Gastroesophageal sphincter (tissue), 4 donors: ENCODE results near the gene SLC23A2. TPM values are rescaled to one million over a fixed set of nuclear protein-coding genes. Genes with fewer than 3 reads are reported as not detected.

ENCODE experiments used
- ATAC-seq: fragments of 150-250 bp; one replicate; pipeline ENCODE4 v1.9.1; 2016; ENCODE audit warnings: mild to moderate bottlenecking, moderate library complexity
- H3K27ac ChIP-seq, 4 donors: fragments of 200-600 bp; sonication (generic) in 3 of 4; 1 replicate in 3 of 4; 2 replicates in 1 of 4; pipeline ENCODE4 v1.5.1; 2016 to 2019
- H3K27me3 ChIP-seq: fragments of 200-600 bp; sonication (generic); one replicate; pipeline ENCODE4 v1.5.1; 2019
- H3K36me3 ChIP-seq, 2 donors: fragments of 200-600 bp; sonication (generic); one replicate each; pipeline ENCODE4 v1.5.1; 2019; ENCODE audit warnings: control low read depth in 1 of 2
- H3K4me1 ChIP-seq, 3 donors: fragments of 200-600 bp; sonication (generic); 1 replicate in 2 of 3; 2 replicates in 1 of 3; pipeline ENCODE4 v1.5.1; 2016 to 2019; ENCODE audit warnings: control low read depth in 2 of 3
- H3K4me3 ChIP-seq, 2 donors: fragments of 200-600 bp; sonication (generic); one replicate each; pipeline ENCODE4 v1.5.1; 2019; ENCODE audit warnings: mild to moderate bottlenecking in 1 of 2, moderate library complexity in 1 of 2
- H3K9me3 ChIP-seq, 3 donors: fragments of 200-600 bp; sonication (generic); one replicate each; pipeline ENCODE4 v1.5.1; 2017 to 2019; ENCODE audit warnings: control low read depth in 2 of 3
- CTCF ChIP-seq, 4 experiments: fragments of 200-600 bp in 2 of 4; fragments of 450-650 bp in 2 of 4; sonication (generic) in 1 of 4; IDR thresholded peaks; one replicate each; pipeline ENCODE4 v1.5.1; 2017 to 2019; ENCODE audit warnings: antibody characterized with exemption in 4 of 4, mild to moderate bottlenecking in 2 of 4, moderate library complexity in 2 of 4
- EP300 ChIP-seq: sonication (generic); formaldehyde crosslinking; IDR thresholded peaks from one replicate; pipeline ENCODE4 v1.6.1; 2017; ENCODE audit warnings: antibody characterized with exemption, mild to moderate bottlenecking
- POLR2A ChIP-seq, 2 donors: fragments of 450-650 bp; IDR thresholded peaks; one replicate each; pipeline ENCODE4 v1.6.1; 2017; ENCODE audit warnings: antibody characterized with exemption in 2 of 2, mild to moderate bottlenecking in 2 of 2, moderate library complexity in 1 of 2
- POLR2AphosphoS5 ChIP-seq: sonication (generic); formaldehyde crosslinking; IDR thresholded peaks from one replicate; pipeline ENCODE4 v1.6.1; 2017; ENCODE audit warnings: antibody characterized with exemption
- WGBS, 2 donors: methylation state at CpG; one replicate each; pipeline ENCODE4 v1.1.5; 2018; ENCODE audit warnings: low coverage in 1 of 2; 5-methylcytosine and 5-hydroxymethylcytosine counted together
- total RNA-seq, 4 donors: library from RNA; depleted of rRNA; stranded (reverse); fragments of >200 nt; gene quantifications; one replicate each; pipeline ENCODE4 v1.1.0, GENCODE V29; 2016

The SLC23A2 gene
- total RNA-seq, 4 donors from 2014 or later, result 11.5 to 19.1 (median 15.1) TPM

GRCh38 chr20:4870906-4871305, 130.4 kb downstream of the SLC23A2 start:
- ATAC-seq, result no peak
- Histone ChIP-seq H3K27me3 (no peaks in the 10 kb centered on the region), H3K27ac (no peak overlapping the region)

GRCh38 chr20:4869290-4870193, 131.8 kb downstream of the SLC23A2 start:
- H3K4me1 ChIP-seq, result no peaks in the 10 kb centered on the region
- no peak for ATAC-seq
- H3K27ac ChIP-seq, result no peak overlapping the region
- no peaks in the 10 kb centered on the region for H3K27me3 ChIP-seq
- WGBS, 2 donors, result 59 to 65% methylated on average over 8 to 10 of the region's 20 CpGs
- TF ChIP-seq CTCF (IDR thresholded peaks at IDR 0.05), result no peak
- TF ChIP-seq EP300, result no peak
- TF ChIP-seq POLR2A (IDR thresholded peaks at IDR 0.05), result no peak
- TF ChIP-seq POLR2AphosphoS5, result no peak
- H3K9me3 ChIP-seq, result no peaks in the 10 kb centered on the region
- no peak overlapping the region for H3K4me3 ChIP-seq
- H3K36me3 ChIP-seq, result peaks cover 0 to 86% of the 10 kb centered on the region in 2 donors

More at GRCh38 chr20:4870906-4871305, 130.4 kb downstream of the SLC23A2 start:
- Histone ChIP-seq H3K36me3 (peaks cover 0 to 82% of the 10 kb centered on the region in 2 donors), H3K4me1 (no peaks in the 10 kb centered on the region), H3K9me3 (no peaks in the 10 kb centered on the region), H3K4me3 (no peak overlapping the region)
- 67 to 73% methylated on average over 4 to 5 of the region's 5 CpGs for WGBS, 2 donors
- no peak for TF ChIP-seq CTCF (IDR thresholded peaks at IDR 0.05)
- TF ChIP-seq POLR2AphosphoS5, result no peak
- no peak for TF ChIP-seq EP300
- TF ChIP-seq POLR2A (IDR thresholded peaks at IDR 0.05), result no peak

GRCh38 chr20:4867051-4867450, 134.3 kb downstream of the SLC23A2 start:
- no peak for ATAC-seq
- TF ChIP-seq CTCF (IDR thresholded peaks at IDR 0.05) (no peak), POLR2AphosphoS5 (no peak), POLR2A (IDR thresholded peaks at IDR 0.05) (no peak), EP300 (no peak)
- H3K27me3 ChIP-seq, result no peaks in the 10 kb centered on the region
- H3K9me3 ChIP-seq, result no peaks in the 10 kb centered on the region
- no peak overlapping the region for H3K4me3 ChIP-seq
- H3K36me3 ChIP-seq, result peaks cover 0 to 86% of the 10 kb centered on the region in 2 donors
- H3K4me1 ChIP-seq, result no peaks in the 10 kb centered on the region
- H3K27ac ChIP-seq, result no peak overlapping the region
- WGBS, 2 donors, result 97% methylated on average over 4 of the region's 4 CpGs

GRCh38 chr20:4866429-4866828, 134.9 kb downstream of the SLC23A2 start:
- H3K36me3 ChIP-seq, result peaks cover 0 to 86% of the 10 kb centered on the region in 2 donors
- H3K4me1 ChIP-seq, result no peaks in the 10 kb centered on the region
- H3K4me3 ChIP-seq, result no peak overlapping the region
- TF ChIP-seq CTCF (IDR thresholded peaks at IDR 0.05) (no peak), POLR2A (IDR thresholded peaks at IDR 0.05) (no peak), EP300 (no peak), POLR2AphosphoS5 (no peak)
- WGBS, 2 donors, result no CpG with 5 or more reads among the region's 2 CpGs
- ATAC-seq, result no peak
- no peak overlapping the region for H3K27ac ChIP-seq
- H3K9me3 ChIP-seq, result no peaks in the 10 kb centered on the region
- no peaks in the 10 kb centered on the region for H3K27me3 ChIP-seq

GRCh38 chr20:4864311-4864752, 137.0 kb downstream of the SLC23A2 start:
- no peak for TF ChIP-seq EP300
- TF ChIP-seq POLR2AphosphoS5, result no peak
- TF ChIP-seq POLR2A (IDR thresholded peaks at IDR 0.05), result no peak
- H3K4me1 ChIP-seq, result no peaks in the 10 kb centered on the region
- H3K27ac ChIP-seq, result no peak overlapping the region
- no peaks in the 10 kb centered on the region for H3K27me3 ChIP-seq
- H3K9me3 ChIP-seq, result no peaks in the 10 kb centered on the region
- ATAC-seq, result no peak
- WGBS, 2 donors, result 57 to 61% methylated on average over 2 to 4 of the region's 4 CpGs
- H3K4me3 ChIP-seq, result no peak overlapping the region
- peaks cover 0 to 89% of the 10 kb centered on the region in 2 donors for H3K36me3 ChIP-seq
